CD14-positive monocyte (primary cell): ENCODE data around the gene ERBB3. TPM values are rescaled to one million over a fixed set of nuclear protein-coding genes. Genes with fewer than 3 reads are reported as not detected.
A peak's percentile ranks its signal among the peaks of the same experiment; 100 is the strongest.

Experiments used
- DNase-seq, 3 donors: peaks; one replicate each; pipeline ENCODE4 v3.0.0-alpha.2; 2011 to 2022
- H2AFZ ChIP-seq: 2 replicates; pipeline ENCODE4 v1.6.0; 2012; ENCODE audit warnings: mild to moderate bottlenecking, low read depth, low read length, inconsistent platforms; ENCODE audit not compliant: insufficient read depth, poor library complexity, severe bottlenecking
- H3K27ac ChIP-seq, 2 donors: 1 replicate in 1 of 2; 2 replicates in 1 of 2; pipeline ENCODE4 v1.5.1; 2012 to 2013; ENCODE audit warnings: low read length in 2 of 2, control low read depth in 1 of 2, inconsistent platforms in 1 of 2, low read depth in 1 of 2, mild to moderate bottlenecking in 1 of 2
- H3K27me3 ChIP-seq, 2 donors: one replicate each; pipeline versions ENCODE4 v1.6.0 to v1.6.1; 2011 to 2013; ENCODE audit warnings: low read length in 2 of 2; ENCODE audit not compliant: control insufficient read depth in 2 of 2, insufficient read depth in 2 of 2
- H3K36me3 ChIP-seq, 2 donors: replicated peaks in 1 of 2; 1 replicate in 1 of 2; 2 replicates in 1 of 2; pipeline versions ENCODE4 v1.5.1 to v1.6.1; 2012 to 2013; ENCODE audit warnings: low read length in 2 of 2, control low read depth in 1 of 2, inconsistent platforms in 1 of 2, mild to moderate bottlenecking in 1 of 2; ENCODE audit not compliant: insufficient read depth in 2 of 2, control insufficient read depth in 1 of 2
- H3K4me1 ChIP-seq, 2 donors: 1 replicate in 1 of 2; 2 replicates in 1 of 2; pipeline versions ENCODE4 v1.5.1 to v1.6.1; 2012 to 2013; ENCODE audit warnings: low read length in 2 of 2, control low read depth in 1 of 2, inconsistent platforms in 1 of 2, mild to moderate bottlenecking in 1 of 2, moderate library complexity in 1 of 2; ENCODE audit not compliant: insufficient read depth in 2 of 2, control insufficient read depth in 1 of 2
- H3K4me2 ChIP-seq: replicated peaks from 2 replicates; pipeline ENCODE3; 2012; ENCODE audit warnings: low read length, moderate library complexity, mild to moderate bottlenecking; ENCODE audit not compliant: poor library complexity, severe bottlenecking; ENCODE audit errors: extremely low read depth
- H3K4me3 ChIP-seq, 3 experiments: fragments of 200-600 bp in 1 of 3; sonication (generic) in 1 of 3; replicated peaks in 1 of 3; 1 replicate in 2 of 3; 2 replicates in 1 of 3; pipeline ENCODE4 v1.5.1; 2011 to 2013; ENCODE audit warnings: low read length in 3 of 3, mild to moderate bottlenecking in 3 of 3, control low read depth in 2 of 3, low read depth in 2 of 3, inconsistent platforms in 1 of 3, moderate library complexity in 1 of 3
- H3K79me2 ChIP-seq: 2 replicates; pipeline ENCODE4 v1.6.0; 2012; ENCODE audit warnings: mild to moderate bottlenecking, control low read depth, inconsistent platforms, low read length, moderate library complexity; ENCODE audit not compliant: insufficient read depth
- H3K9ac ChIP-seq: 2 replicates; pipeline ENCODE4 v1.6.0; 2017; ENCODE audit warnings: low read length, mild to moderate bottlenecking; ENCODE audit not compliant: insufficient read depth, poor library complexity, severe bottlenecking
- H3K9me3 ChIP-seq, 2 donors: replicated peaks in 1 of 2; 1 replicate in 1 of 2; 2 replicates in 1 of 2; pipeline versions ENCODE4 v1.5.1 to v1.6.1; 2012 to 2013; ENCODE audit warnings: low read length in 2 of 2, control low read depth in 1 of 2; ENCODE audit not compliant: control insufficient read depth in 1 of 2, insufficient read depth in 1 of 2
- H4K20me1 ChIP-seq: 2 replicates; pipeline ENCODE4 v1.6.0; 2012; ENCODE audit warnings: mild to moderate bottlenecking, low read length, control low read depth, moderate library complexity; ENCODE audit not compliant: insufficient read depth
- H3K27ac Mint-ChIP-seq, 7 donors: one replicate each; pipeline ENCODE4 v1.8.0; 2020; ENCODE audit warnings: mild to moderate bottlenecking in 7 of 7, mixed read lengths in 7 of 7, moderate library complexity in 6 of 7, inconsistent platforms in 2 of 7
- H3K27me3 Mint-ChIP-seq, 3 donors: one replicate each; pipeline ENCODE4 v1.8.0; 2021 to 2022; ENCODE audit warnings: low read depth in 3 of 3, mild to moderate bottlenecking in 3 of 3, mixed read lengths in 3 of 3, moderate library complexity in 3 of 3, inconsistent platforms in 1 of 3
- H3K36me3 Mint-ChIP-seq, 2 donors: one replicate each; pipeline ENCODE4 v1.8.0; 2020; ENCODE audit warnings: mixed read lengths in 2 of 2, inconsistent platforms in 1 of 2, mild to moderate bottlenecking in 1 of 2
- H3K4me1 Mint-ChIP-seq: one replicate; pipeline ENCODE4 v1.8.0; 2020; ENCODE audit warnings: mild to moderate bottlenecking, mixed read lengths
- H3K4me3 Mint-ChIP-seq, 2 donors: one replicate each; pipeline ENCODE4 v1.8.0; 2020; ENCODE audit warnings: mild to moderate bottlenecking in 2 of 2, mixed read lengths in 2 of 2, moderate library complexity in 1 of 2
- H3K9me3 Mint-ChIP-seq, 7 donors: one replicate each; pipeline ENCODE4 v1.8.0; 2020 to 2022; ENCODE audit warnings: mixed read lengths in 7 of 7, mild to moderate bottlenecking in 6 of 7, moderate library complexity in 6 of 7, inconsistent platforms in 2 of 7
- WGBS: methylation state at CpG from one replicate; pipeline ENCODE4 v1.1.5; 2013; ENCODE audit warnings: missing lambda C conversion rate; ENCODE audit not compliant: insufficient coverage; 5-methylcytosine and 5-hydroxymethylcytosine counted together
- intact Hi-C, 2 donors: fragments of 100-400 bp; cut with micrococcal nuclease; formaldehyde crosslinking; loops; one replicate each; pipeline versions ENCODE4 v1.15.0 to v1.15.1; 2023
- polyA plus RNA-seq, 3 donors: library from polyadenylated mRNA; depleted of rRNA in 1 of 3; unstranded in 2 of 3; stranded (reverse) in 1 of 3; fragments of 300-500 nt in 2 of 3; fragments of >200 nt in 1 of 3; fragmentation: Illumina TruSeq in 2 of 3; gene quantifications; 1 replicate in 2 of 3; 2 replicates in 1 of 3; pipeline ENCODE4 v1.2.3, GENCODE V29; 2012 to 2021
- TF ChIP-seq, protein P1 (sequence below): fragments of 200-600 bp; IDR thresholded peaks from one replicate; pipeline ENCODE4 v1.8.0; 2022; ENCODE audit warnings: antibody characterized with exemption, mild to moderate bottlenecking

ERBB3 gene
- polyA plus RNA-seq, 3 donors, result 0.01 TPM; not detected in 2

DNA sequence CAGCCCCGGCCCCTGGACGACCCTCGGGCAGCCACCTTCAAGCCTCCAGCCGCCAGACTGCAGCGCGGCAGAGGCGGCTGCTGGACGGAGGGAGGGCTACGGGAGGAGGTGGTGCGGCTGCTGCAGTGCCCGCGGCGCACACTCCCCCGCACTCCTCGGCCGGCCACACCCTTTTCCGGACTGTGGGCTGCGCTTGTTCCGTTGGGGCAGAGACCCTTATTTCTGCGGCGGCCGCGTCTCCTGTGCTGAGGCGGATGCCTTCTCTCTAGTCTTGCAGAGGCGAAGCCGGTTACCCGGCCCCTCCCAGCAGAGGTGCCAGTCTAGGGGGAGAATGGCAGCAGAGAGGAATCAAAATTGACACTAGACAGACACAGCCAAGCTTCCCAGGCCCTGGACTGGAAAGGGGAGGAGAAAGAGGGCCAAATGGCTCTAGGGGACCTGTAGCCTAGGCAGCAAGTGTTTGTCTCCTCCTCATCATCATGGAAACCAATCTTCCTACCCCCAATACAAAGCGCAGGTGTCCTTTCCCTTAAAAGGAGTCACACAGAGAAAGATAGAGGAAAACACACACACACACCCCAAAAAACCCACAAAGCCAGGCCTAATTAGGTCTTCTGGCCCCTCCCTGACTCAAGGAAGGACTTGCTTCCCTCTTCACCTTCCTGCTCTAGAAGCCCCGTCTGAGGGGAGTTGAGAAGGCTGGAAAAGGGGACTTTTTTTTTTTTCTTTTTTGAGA lies 49.4 kb downstream of the ERBB3 start:
- Histone ChIP-seq H3K4me2 (peak overlapping the region; percentile 99), H3K9ac (peak overlapping the region; percentile 68), H4K20me1 (no peaks in the 10 kb centered on the region), H3K79me2 (peaks cover 38% of the 10 kb centered on the region), H2AFZ (peak overlapping the region; percentile 84), H3K27me3 (no peaks in the 10 kb centered on the region), H3K9me3 (no peaks in the 10 kb centered on the region), H3K4me1 (peaks cover 49 to 55% of the 10 kb centered on the region in 2 donors), H3K27ac (peak overlapping the region; percentile 54 to 78), H3K4me3 (peak overlapping the region; percentile 60 to 99 (median 94)), H3K36me3 (peaks cover 38 to 41% of the 10 kb centered on the region in 2 donors)
- Mint-ChIP-seq H3K4me3 (peak overlapping the region; percentile 95 to 98), H3K27me3 (peaks cover 0 to 6% (median 1%) of the 10 kb centered on the region in 3 donors), H3K9me3 (peaks cover 0 to 4% (median 0%) of the 10 kb centered on the region in 7 donors), H3K27ac (peak overlapping the region; percentile 84 to 94 (median 93)), H3K36me3 (peaks cover 42 to 43% of the 10 kb centered on the region in 2 donors), H3K4me1 (peaks cover 47% of the 10 kb centered on the region)
- DNase-seq, result peak in 1 of 3 donors; percentile 27
- intact Hi-C loops, result loop anchor here (2.0 to 10.0 kb wide), 4 partner anchors 21 to 335 kb away; partner anchors contain the start of genes SPRYD4 (in 2 of the 2), NABP2 (in 1 of the 2) and RNF41 (in 1 of the 2)
- 0% methylated on average over 23 of the region's 29 CpGs for WGBS
- TF ChIP-seq, protein P1, sequence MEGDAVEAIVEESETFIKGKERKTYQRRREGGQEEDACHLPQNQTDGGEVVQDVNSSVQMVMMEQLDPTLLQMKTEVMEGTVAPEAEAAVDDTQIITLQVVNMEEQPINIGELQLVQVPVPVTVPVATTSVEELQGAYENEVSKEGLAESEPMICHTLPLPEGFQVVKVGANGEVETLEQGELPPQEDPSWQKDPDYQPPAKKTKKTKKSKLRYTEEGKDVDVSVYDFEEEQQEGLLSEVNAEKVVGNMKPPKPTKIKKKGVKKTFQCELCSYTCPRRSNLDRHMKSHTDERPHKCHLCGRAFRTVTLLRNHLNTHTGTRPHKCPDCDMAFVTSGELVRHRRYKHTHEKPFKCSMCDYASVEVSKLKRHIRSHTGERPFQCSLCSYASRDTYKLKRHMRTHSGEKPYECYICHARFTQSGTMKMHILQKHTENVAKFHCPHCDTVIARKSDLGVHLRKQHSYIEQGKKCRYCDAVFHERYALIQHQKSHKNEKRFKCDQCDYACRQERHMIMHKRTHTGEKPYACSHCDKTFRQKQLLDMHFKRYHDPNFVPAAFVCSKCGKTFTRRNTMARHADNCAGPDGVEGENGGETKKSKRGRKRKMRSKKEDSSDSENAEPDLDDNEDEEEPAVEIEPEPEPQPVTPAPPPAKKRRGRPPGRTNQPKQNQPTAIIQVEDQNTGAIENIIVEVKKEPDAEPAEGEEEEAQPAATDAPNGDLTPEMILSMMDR, result no peak

DNA sequence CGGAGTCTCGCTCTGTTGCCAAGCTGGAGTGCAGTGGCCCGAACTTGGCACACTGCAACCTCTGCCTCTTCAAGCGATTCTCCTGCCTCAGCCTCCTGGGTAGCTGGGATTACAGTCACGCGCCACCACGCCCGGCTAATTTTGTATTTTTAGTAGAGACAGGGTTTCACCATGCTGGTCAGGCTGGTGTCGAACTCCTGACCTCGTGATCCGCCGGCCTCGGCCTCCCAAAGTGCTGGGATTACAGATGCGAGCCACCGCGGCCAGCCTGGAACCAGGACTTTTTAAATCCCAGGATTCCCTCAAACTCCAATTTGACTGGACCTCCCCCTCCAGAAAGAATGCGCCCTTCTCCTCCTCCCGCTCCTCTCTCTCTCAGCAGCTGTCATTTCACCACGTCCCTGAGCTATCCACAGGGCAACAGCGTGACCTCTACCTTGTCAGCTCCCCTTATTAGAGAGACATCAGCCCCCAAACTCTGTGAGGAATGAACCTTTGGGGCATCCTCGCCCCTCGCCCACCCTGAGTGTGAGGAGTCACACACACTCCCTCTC lies 50.1 kb downstream of the ERBB3 start:
- peak overlapping the region; percentile 84 for H2AFZ ChIP-seq
- peaks cover 0 to 4% (median 0%) of the 10 kb centered on the region in 7 donors for H3K9me3 Mint-ChIP-seq
- WGBS, result 56% methylated on average over 14 of the region's 22 CpGs
- no peak for DNase-seq
- peaks cover 45% of the 10 kb centered on the region for H3K4me1 Mint-ChIP-seq
- H3K79me2 ChIP-seq, result peaks cover 31% of the 10 kb centered on the region
- no peaks in the 10 kb centered on the region for H3K27me3 ChIP-seq
- peak overlapping the region in 1 of 2 donors; percentile 54 for H3K27ac ChIP-seq
- H3K9me3 ChIP-seq, result no peaks in the 10 kb centered on the region
- peaks cover 43 to 45% of the 10 kb centered on the region in 2 donors for H3K36me3 Mint-ChIP-seq
- H3K4me2 ChIP-seq, result peak overlapping the region; percentile 99
- H3K9ac ChIP-seq, result no peak overlapping the region
- peak overlapping the region; percentile 95 to 98 for H3K4me3 Mint-ChIP-seq
- peaks cover 46 to 52% of the 10 kb centered on the region in 2 donors for H3K4me1 ChIP-seq
- TF ChIP-seq, protein P1, result no peak
- no peaks in the 10 kb centered on the region for H4K20me1 ChIP-seq
- H3K36me3 ChIP-seq, result peaks cover 41 to 48% of the 10 kb centered on the region in 2 donors
- H3K27ac Mint-ChIP-seq, result peak overlapping the region in 5 of 7 donors; percentile 15 to 86 (median 57)
- intact Hi-C loops, result loop anchor here (2.0 to 10.0 kb wide), 4 partner anchors 21 to 335 kb away; partner anchors contain the start of genes SPRYD4 (in 2 of the 2), NABP2 (in 1 of the 2) and RNF41 (in 1 of the 2)
- H3K27me3 Mint-ChIP-seq, result peaks cover 0 to 6% (median 1%) of the 10 kb centered on the region in 3 donors
- H3K4me3 ChIP-seq, result peak overlapping the region in 1 of 3 experiments; percentile 99
